WTC11 (cell line): ENCODE data around the gene RCN1. TPM values are rescaled to one million over a fixed set of nuclear protein-coding genes. Genes with fewer than 3 reads are reported as not detected.
A peak's percentile ranks its signal among the peaks of the same experiment; 100 is the strongest.

Experiments used
- ATAC-seq: fragments of 200-7000 bp; cut with Tn5 transposase; 2 replicates; pipeline ENCODE4 v1.10.0; 2021; ENCODE audit warnings: mild to moderate bottlenecking, moderate library complexity
- CTCF ChIA-PET: fragments of 300-600 bp; sonication (Branson Sonifier 250); formaldehyde crosslinking; loops from one replicate; lab custom pipeline; 2021; ENCODE audit warnings: antibody characterized with exemption; lab: Charles Lee
- POLR2A ChIA-PET: fragments of 350-600 bp; sonication (Branson Sonifier 250); formaldehyde crosslinking; loops from one replicate; lab custom pipeline; 2021; ENCODE audit warnings: antibody characterized with exemption; lab: Charles Lee
- DNase-seq: peaks from one replicate; pipeline ENCODE4 v3.0.0; 2021; ENCODE audit warnings: low spot score
- H3K27ac Mint-ChIP-seq: 2 replicates; pipeline ENCODE4 v1.8.0; 2021; ENCODE audit warnings: mixed read lengths
- H3K27me3 Mint-ChIP-seq: 2 replicates; pipeline ENCODE4 v1.8.0; 2021; ENCODE audit warnings: low read depth, mild to moderate bottlenecking, moderate library complexity, mixed read lengths
- H3K36me3 Mint-ChIP-seq: 2 replicates; pipeline ENCODE4 v1.8.0; 2021; ENCODE audit warnings: mixed read lengths
- H3K4me1 Mint-ChIP-seq: 2 replicates; pipeline ENCODE4 v1.8.0; 2022; ENCODE audit warnings: mixed read lengths
- H3K4me3 Mint-ChIP-seq: 2 replicates; pipeline ENCODE4 v1.8.0; 2021; ENCODE audit warnings: mild to moderate bottlenecking, moderate library complexity, mixed read lengths
- H3K9me3 Mint-ChIP-seq: 2 replicates; pipeline ENCODE4 v1.8.0; 2021; ENCODE audit warnings: mixed read lengths
- JUN ChIP-seq: sonication (generic); formaldehyde crosslinking; IDR thresholded peaks from 2 replicates; pipeline ENCODE4 v1.8.0; 2023; ENCODE audit warnings: mild to moderate bottlenecking, missing genetic modification reagents
- NR3C1 ChIP-seq: sonication (generic); formaldehyde crosslinking; conservative IDR thresholded peaks from 2 replicates; pipeline ENCODE4 v1.8.1; 2023; ENCODE audit warnings: low read depth, mild to moderate bottlenecking, missing genetic modification reagents
- SMAD3 ChIP-seq: sonication (generic); formaldehyde crosslinking; IDR thresholded peaks from 2 replicates; pipeline ENCODE4 v1.8.0; 2022; ENCODE audit warnings: missing genetic modification reagents, mild to moderate bottlenecking, borderline replicate concordance
- TEAD4 ChIP-seq: sonication (generic); formaldehyde crosslinking; IDR thresholded peaks from 2 replicates; pipeline ENCODE4 v1.8.0; 2022; ENCODE audit warnings: mild to moderate bottlenecking, missing genetic modification reagents
- ZNF317 ChIP-seq: sonication (generic); formaldehyde crosslinking; IDR thresholded peaks from 2 replicates; pipeline ENCODE4 v1.8.1; 2023; ENCODE audit warnings: low read depth, mild to moderate bottlenecking, moderate library complexity, missing genetic modification reagents, borderline replicate concordance
- total RNA-seq: library from RNA; stranded (reverse); gene quantifications from 3 replicates; pipeline ENCODE4 v1.2.3, GENCODE V29; 2021
- TF ChIP-seq, protein P1 (sequence below): sonication (generic); formaldehyde crosslinking; IDR thresholded peaks from 2 replicates; pipeline ENCODE4 v1.8.0; 2023; ENCODE audit warnings: missing genetic modification reagents
- TF ChIP-seq, protein P2 (sequence below): sonication (generic); formaldehyde crosslinking; IDR thresholded peaks from 2 replicates; pipeline ENCODE4 v1.8.1; 2023; ENCODE audit warnings: mild to moderate bottlenecking, missing genetic modification reagents, moderate library complexity
- TF ChIP-seq, protein P3 (sequence below): fragments of 200-600 bp; IDR thresholded peaks from 2 replicates; pipeline ENCODE4 v1.8.0; 2022; ENCODE audit warnings: antibody characterized with exemption
- TF ChIP-seq, protein P4 (sequence below): sonication (generic); formaldehyde crosslinking; IDR thresholded peaks from 2 replicates; pipeline ENCODE4 v1.8.0; 2023; ENCODE audit warnings: missing genetic modification reagents, mild to moderate bottlenecking, borderline replicate concordance
- TF ChIP-seq, protein P5 (sequence below): sonication (generic); formaldehyde crosslinking; IDR thresholded peaks from 2 replicates; pipeline ENCODE4 v1.8.0; 2022; ENCODE audit warnings: missing genetic modification reagents

RCN1 gene
- total RNA-seq, 1 experiment from 2014 or later, result 96.2 TPM

DNA sequence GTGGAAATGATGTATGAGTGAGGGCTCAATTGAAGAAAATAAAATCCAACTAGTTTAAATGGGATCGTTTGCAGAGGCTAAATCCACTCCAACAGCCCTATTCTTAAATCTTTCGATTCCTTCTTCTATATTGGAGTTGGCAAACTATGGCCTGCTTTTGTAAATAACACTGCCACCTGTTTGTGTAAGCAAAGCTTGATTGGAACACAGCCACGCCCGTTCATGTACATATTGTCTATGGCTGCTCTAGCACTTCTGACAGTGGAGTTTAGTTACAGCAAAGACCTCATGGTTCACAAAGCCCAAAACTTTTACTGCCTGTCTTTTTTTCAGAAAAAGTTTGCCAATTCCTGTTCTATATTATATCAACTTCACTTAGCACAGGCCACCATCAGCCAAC is 40.6 kb upstream of the RCN1 start:
- CTCF ChIA-PET, result interaction anchor here (0.8 to 1.1 kb wide), 3 partner anchors 104 to 150 kb away, joined by 3 read pairs; no protein-coding TSS in a partner anchor
- H3K4me3 Mint-ChIP-seq, result no peak overlapping the region

DNA sequence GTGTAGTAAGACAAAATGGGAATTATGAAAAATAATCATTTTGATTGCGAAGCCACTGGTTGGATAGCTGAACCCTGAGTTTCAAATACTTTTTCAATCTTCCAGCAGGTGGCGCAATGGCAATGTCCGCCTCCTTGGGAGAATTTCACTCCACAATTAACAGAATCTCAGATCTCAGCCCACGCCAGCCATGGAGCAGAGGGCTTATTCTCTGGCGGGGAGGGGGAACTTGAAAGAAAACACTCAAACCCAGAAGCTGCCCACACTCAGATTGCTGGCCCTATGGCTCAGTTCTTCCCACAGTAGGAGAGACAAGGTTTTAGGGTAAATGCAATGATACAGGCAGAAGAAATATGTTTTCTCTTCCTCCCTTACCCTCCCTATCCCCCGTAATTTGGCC is 38.7 kb upstream of the RCN1 start:
- H3K9me3 Mint-ChIP-seq, result no peaks in the 10 kb centered on the region
- TF ChIP-seq ZNF317 (CRISPR knock-in tag) (no peak), JUN (CRISPR knock-in tag) (no peak), SMAD3 (CRISPR knock-in tag) (no peak), TEAD4 (CRISPR knock-in tag) (no peak)
- TF ChIP-seq, protein P1, sequence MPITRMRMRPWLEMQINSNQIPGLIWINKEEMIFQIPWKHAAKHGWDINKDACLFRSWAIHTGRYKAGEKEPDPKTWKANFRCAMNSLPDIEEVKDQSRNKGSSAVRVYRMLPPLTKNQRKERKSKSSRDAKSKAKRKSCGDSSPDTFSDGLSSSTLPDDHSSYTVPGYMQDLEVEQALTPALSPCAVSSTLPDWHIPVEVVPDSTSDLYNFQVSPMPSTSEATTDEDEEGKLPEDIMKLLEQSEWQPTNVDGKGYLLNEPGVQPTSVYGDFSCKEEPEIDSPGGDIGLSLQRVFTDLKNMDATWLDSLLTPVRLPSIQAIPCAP (CRISPR knock-in tag), result no peak
- TF ChIP-seq, protein P2, sequence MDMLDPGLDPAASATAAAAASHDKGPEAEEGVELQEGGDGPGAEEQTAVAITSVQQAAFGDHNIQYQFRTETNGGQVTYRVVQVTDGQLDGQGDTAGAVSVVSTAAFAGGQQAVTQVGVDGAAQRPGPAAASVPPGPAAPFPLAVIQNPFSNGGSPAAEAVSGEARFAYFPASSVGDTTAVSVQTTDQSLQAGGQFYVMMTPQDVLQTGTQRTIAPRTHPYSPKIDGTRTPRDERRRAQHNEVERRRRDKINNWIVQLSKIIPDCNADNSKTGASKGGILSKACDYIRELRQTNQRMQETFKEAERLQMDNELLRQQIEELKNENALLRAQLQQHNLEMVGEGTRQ (CRISPR knock-in tag), result no peak
- TF ChIP-seq, protein P3, sequence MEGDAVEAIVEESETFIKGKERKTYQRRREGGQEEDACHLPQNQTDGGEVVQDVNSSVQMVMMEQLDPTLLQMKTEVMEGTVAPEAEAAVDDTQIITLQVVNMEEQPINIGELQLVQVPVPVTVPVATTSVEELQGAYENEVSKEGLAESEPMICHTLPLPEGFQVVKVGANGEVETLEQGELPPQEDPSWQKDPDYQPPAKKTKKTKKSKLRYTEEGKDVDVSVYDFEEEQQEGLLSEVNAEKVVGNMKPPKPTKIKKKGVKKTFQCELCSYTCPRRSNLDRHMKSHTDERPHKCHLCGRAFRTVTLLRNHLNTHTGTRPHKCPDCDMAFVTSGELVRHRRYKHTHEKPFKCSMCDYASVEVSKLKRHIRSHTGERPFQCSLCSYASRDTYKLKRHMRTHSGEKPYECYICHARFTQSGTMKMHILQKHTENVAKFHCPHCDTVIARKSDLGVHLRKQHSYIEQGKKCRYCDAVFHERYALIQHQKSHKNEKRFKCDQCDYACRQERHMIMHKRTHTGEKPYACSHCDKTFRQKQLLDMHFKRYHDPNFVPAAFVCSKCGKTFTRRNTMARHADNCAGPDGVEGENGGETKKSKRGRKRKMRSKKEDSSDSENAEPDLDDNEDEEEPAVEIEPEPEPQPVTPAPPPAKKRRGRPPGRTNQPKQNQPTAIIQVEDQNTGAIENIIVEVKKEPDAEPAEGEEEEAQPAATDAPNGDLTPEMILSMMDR, result peak; percentile 53
- TF ChIP-seq, protein P4, sequence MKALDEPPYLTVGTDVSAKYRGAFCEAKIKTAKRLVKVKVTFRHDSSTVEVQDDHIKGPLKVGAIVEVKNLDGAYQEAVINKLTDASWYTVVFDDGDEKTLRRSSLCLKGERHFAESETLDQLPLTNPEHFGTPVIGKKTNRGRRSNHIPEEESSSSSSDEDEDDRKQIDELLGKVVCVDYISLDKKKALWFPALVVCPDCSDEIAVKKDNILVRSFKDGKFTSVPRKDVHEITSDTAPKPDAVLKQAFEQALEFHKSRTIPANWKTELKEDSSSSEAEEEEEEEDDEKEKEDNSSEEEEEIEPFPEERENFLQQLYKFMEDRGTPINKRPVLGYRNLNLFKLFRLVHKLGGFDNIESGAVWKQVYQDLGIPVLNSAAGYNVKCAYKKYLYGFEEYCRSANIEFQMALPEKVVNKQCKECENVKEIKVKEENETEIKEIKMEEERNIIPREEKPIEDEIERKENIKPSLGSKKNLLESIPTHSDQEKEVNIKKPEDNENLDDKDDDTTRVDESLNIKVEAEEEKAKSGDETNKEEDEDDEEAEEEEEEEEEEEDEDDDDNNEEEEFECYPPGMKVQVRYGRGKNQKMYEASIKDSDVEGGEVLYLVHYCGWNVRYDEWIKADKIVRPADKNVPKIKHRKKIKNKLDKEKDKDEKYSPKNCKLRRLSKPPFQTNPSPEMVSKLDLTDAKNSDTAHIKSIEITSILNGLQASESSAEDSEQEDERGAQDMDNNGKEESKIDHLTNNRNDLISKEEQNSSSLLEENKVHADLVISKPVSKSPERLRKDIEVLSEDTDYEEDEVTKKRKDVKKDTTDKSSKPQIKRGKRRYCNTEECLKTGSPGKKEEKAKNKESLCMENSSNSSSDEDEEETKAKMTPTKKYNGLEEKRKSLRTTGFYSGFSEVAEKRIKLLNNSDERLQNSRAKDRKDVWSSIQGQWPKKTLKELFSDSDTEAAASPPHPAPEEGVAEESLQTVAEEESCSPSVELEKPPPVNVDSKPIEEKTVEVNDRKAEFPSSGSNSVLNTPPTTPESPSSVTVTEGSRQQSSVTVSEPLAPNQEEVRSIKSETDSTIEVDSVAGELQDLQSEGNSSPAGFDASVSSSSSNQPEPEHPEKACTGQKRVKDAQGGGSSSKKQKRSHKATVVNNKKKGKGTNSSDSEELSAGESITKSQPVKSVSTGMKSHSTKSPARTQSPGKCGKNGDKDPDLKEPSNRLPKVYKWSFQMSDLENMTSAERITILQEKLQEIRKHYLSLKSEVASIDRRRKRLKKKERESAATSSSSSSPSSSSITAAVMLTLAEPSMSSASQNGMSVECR (CRISPR knock-in tag), result no peak
- H3K4me3 Mint-ChIP-seq, result no peak overlapping the region
- H3K36me3 Mint-ChIP-seq, result no peaks in the 10 kb centered on the region
- peak; percentile 56 for DNase-seq
- H3K4me1 Mint-ChIP-seq, result 0 out of 2 replicates have a peak, but pooled peaks cover 4% of the 10 kb centered on the region
- H3K27ac Mint-ChIP-seq, result no peak overlapping the region
- peaks cover 5% of the 10 kb centered on the region for H3K27me3 Mint-ChIP-seq
- ATAC-seq, result peak; percentile 44
- CTCF ChIA-PET, result interaction anchor here (0.6 to 2.4 kb wide), 20 partner anchors 11 to 349 kb away, joined by 3 to 26 read pairs (median 3); partner anchors contain the start of gene RCN1
- POLR2A ChIA-PET, result no interaction called here

More for the DNA sequence above, 40.6 kb upstream of the RCN1 start:
- no peak for TF ChIP-seq NR3C1 (CRISPR knock-in tag)
- TF ChIP-seq, protein P5, sequence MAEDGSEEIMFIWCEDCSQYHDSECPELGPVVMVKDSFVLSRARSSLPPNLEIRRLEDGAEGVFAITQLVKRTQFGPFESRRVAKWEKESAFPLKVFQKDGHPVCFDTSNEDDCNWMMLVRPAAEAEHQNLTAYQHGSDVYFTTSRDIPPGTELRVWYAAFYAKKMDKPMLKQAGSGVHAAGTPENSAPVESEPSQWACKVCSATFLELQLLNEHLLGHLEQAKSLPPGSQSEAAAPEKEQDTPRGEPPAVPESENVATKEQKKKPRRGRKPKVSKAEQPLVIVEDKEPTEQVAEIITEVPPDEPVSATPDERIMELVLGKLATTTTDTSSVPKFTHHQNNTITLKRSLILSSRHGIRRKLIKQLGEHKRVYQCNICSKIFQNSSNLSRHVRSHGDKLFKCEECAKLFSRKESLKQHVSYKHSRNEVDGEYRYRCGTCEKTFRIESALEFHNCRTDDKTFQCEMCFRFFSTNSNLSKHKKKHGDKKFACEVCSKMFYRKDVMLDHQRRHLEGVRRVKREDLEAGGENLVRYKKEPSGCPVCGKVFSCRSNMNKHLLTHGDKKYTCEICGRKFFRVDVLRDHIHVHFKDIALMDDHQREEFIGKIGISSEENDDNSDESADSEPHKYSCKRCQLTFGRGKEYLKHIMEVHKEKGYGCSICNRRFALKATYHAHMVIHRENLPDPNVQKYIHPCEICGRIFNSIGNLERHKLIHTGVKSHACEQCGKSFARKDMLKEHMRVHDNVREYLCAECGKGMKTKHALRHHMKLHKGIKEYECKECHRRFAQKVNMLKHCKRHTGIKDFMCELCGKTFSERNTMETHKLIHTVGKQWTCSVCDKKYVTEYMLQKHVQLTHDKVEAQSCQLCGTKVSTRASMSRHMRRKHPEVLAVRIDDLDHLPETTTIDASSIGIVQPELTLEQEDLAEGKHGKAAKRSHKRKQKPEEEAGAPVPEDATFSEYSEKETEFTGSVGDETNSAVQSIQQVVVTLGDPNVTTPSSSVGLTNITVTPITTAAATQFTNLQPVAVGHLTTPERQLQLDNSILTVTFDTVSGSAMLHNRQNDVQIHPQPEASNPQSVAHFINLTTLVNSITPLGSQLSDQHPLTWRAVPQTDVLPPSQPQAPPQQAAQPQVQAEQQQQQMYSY, result no peak
- no peak for DNase-seq
- Mint-ChIP-seq H3K9me3 (peaks cover 13% of the 10 kb centered on the region), H3K4me1 (peaks cover 11% of the 10 kb centered on the region; the same call in 1 of the 2 replicates), H3K27ac (no peak overlapping the region), H3K36me3 (no peaks in the 10 kb centered on the region), H3K27me3 (peaks cover 5% of the 10 kb centered on the region)
- POLR2A ChIA-PET, result no interaction called here
- no peak for ATAC-seq
